Neutrophil (primary cell): ENCODE data around the gene TAF10.

ENCODE experiments used
- H3K27ac ChIP-seq: fragments of 200-600 bp; sonication (generic); 2 replicates; pipeline ENCODE4 v1.5.1; 2016; ENCODE audit warnings: mild to moderate bottlenecking, moderate library complexity
- H3K27me3 ChIP-seq: fragments of 200-600 bp; sonication (generic); 2 replicates; pipeline ENCODE4 v1.6.0; 2016; ENCODE audit warnings: mild to moderate bottlenecking
- H3K36me3 ChIP-seq: fragments of 200-600 bp; sonication (generic); 2 replicates; pipeline ENCODE4 v1.5.1; 2017
- H3K4me1 ChIP-seq, 2 experiments: fragments of 200-600 bp in 1 of 2; sonication (generic) in 1 of 2; 1 replicate in 1 of 2; 2 replicates in 1 of 2; pipeline versions ENCODE4 v1.5.1 to v1.6.1; 2013 to 2016; ENCODE audit warnings: low read depth in 1 of 2, low read length in 1 of 2, mild to moderate bottlenecking in 1 of 2, moderate library complexity in 1 of 2; ENCODE audit not compliant: control insufficient read depth in 1 of 2, insufficient read depth in 1 of 2
- H3K4me3 ChIP-seq, 2 experiments: fragments of 200-600 bp in 1 of 2; sonication (generic) in 1 of 2; 1 replicate in 1 of 2; 2 replicates in 1 of 2; pipeline ENCODE4 v1.5.1; 2013 to 2016; ENCODE audit warnings: low read depth in 1 of 2, low read length in 1 of 2, mild to moderate bottlenecking in 1 of 2, moderate library complexity in 1 of 2
- H3K9me3 ChIP-seq: fragments of 200-600 bp; sonication (generic); 2 replicates; pipeline ENCODE4 v1.5.1; 2016
- CTCF ChIP-seq: fragments of 200-600 bp; sonication (generic); IDR thresholded peaks from 2 replicates; pipeline ENCODE4 v1.5.1; 2016; ENCODE audit warnings: antibody characterized with exemption

Gene TAF10

GRCh38 chr11:6634534-6634933 lies 22.5 kb upstream of the TAF10 start:
- TF ChIP-seq CTCF: no peak
- H3K4me3 ChIP-seq: no peak overlapping the region
- H3K4me1 ChIP-seq: peaks cover 17% of the 10 kb centered on the region in 2 experiments
- no peaks in the 10 kb centered on the region for H3K9me3 ChIP-seq
- no peaks in the 10 kb centered on the region for H3K36me3 ChIP-seq
- H3K27ac ChIP-seq: peak overlapping the region; percentile 84
- no peaks in the 10 kb centered on the region for H3K27me3 ChIP-seq

GRCh38 chr11:6633422-6634408 lies 21.7 kb upstream of the TAF10 start:
- no peaks in the 10 kb centered on the region for H3K36me3 ChIP-seq
- no peaks in the 10 kb centered on the region for H3K9me3 ChIP-seq
- no peak overlapping the region for H3K4me3 ChIP-seq
- H3K27ac ChIP-seq: no peak overlapping the region
- peaks cover 17% of the 10 kb centered on the region in 2 experiments for H3K4me1 ChIP-seq
- no peak for TF ChIP-seq CTCF
- H3K27me3 ChIP-seq: no peaks in the 10 kb centered on the region

- H3K4me1 ChIP-seq: peaks cover 17% of the 10 kb centered on the region in 2 experiments
- no peaks in the 10 kb centered on the region for H3K27me3 ChIP-seq
- no peaks in the 10 kb centered on the region for H3K36me3 ChIP-seq
- H3K4me3 ChIP-seq: no peak overlapping the region
- TF ChIP-seq CTCF: no peak
- H3K27ac ChIP-seq: no peak overlapping the region
- no peaks in the 10 kb centered on the region for H3K9me3 ChIP-seq
These were observed 20.4 kb upstream of the TAF10 start for GRCh38 chr11:6632116-6633073.

- no peaks in the 10 kb centered on the region for H3K36me3 ChIP-seq
- TF ChIP-seq CTCF: no peak
- no peaks in the 10 kb centered on the region for H3K27me3 ChIP-seq
- no peak overlapping the region for H3K27ac ChIP-seq
- no peak overlapping the region for H3K4me3 ChIP-seq
- peaks cover 17% of the 10 kb centered on the region in 2 experiments for H3K4me1 ChIP-seq
- no peaks in the 10 kb centered on the region for H3K9me3 ChIP-seq
These were observed 19.4 kb upstream of the TAF10 start for GRCh38 chr11:6631361-6631890.

- no peak for TF ChIP-seq CTCF
- no peak overlapping the region for H3K27ac ChIP-seq
- peaks cover 11% of the 10 kb centered on the region in 2 experiments for H3K4me1 ChIP-seq
- no peaks in the 10 kb centered on the region for H3K9me3 ChIP-seq
- H3K36me3 ChIP-seq: no peaks in the 10 kb centered on the region
- H3K27me3 ChIP-seq: no peaks in the 10 kb centered on the region
- H3K4me3 ChIP-seq: no peak overlapping the region
These were observed 18.7 kb upstream of the TAF10 start for GRCh38 chr11:6630632-6631291.
